Measurements from ENCODE around the gene TENM4. TPM values are rescaled to one million over a fixed set of nuclear protein-coding genes. Genes with fewer than 3 reads are reported as not detected.

Gene TENM4
- total and polyA plus RNA-seq, 2 of the 8 experiments (the other 6 are each of a cell fraction or from before 2014, with no cell fraction given), result 3.5 to 7.2 TPM

- H3K9ac ChIP-seq (replicated peaks in 1 of 4; ENCODE audit: extremely low read depth in 1 of 4, low read depth in 3 of 4, low read length in 3 of 4), result no peak overlapping the region
- no peak overlapping the region for H3K4me3 ChIP-seq (ENCODE audit: extremely low read depth in 1 of 4, insufficient read depth in 2 of 4, low read depth in 3 of 4, low read length in 4 of 4)
- no peaks in the 10 kb centered on the region; a peak in 2 of 4 replicates for H3K9me3 ChIP-seq (ENCODE audit: insufficient read depth in 2 of 2, low read depth in 1 of 2, low read length in 1 of 2)
- H2BK15ac ChIP-seq (ENCODE audit: low read length), result no peak overlapping the region
- H3K27me3 ChIP-seq (replicated peaks in 1 of 4; ENCODE audit: control insufficient read depth in 3 of 4, extremely low read depth in 1 of 4, insufficient read depth in 3 of 4, low read length in 3 of 4), result peaks cover 27 to 58% (median 56%) of the 10 kb centered on the region in 4 experiments
- H3K23me2 ChIP-seq (ENCODE audit: low read depth, low read length), result no peaks in the 10 kb centered on the region
- CTCF ChIA-PET (ENCODE audit: partially characterized antibody), result interaction anchor here (0.9 to 1.5 kb wide), 4 partner anchors 11 to 133 kb away, joined by 3 read pairs; no protein-coding TSS in a partner anchor
- 0 out of 2 replicates have a peak overlapping the region, but pooled peaks have one; percentile 9 for H2BK20ac ChIP-seq (ENCODE audit: low read length)
- no peak overlapping the region for H4K8ac ChIP-seq (ENCODE audit: extremely low read depth, insufficient read depth, low read length)
- H2BK12ac ChIP-seq (ENCODE audit: low read depth, low read length), result no peak overlapping the region
- H2AFZ ChIP-seq (ENCODE audit: low read length), result no peak overlapping the region
- no peaks in the 10 kb centered on the region for H3K79me2 ChIP-seq (ENCODE audit: control insufficient read depth in 1 of 2, insufficient read depth in 2 of 2, low read length in 2 of 2)
- no peak overlapping the region for H4K5ac ChIP-seq (ENCODE audit: insufficient read length, low read depth, low read length)
- DNase-seq (ENCODE audit: low read depth in 1 of 2, low spot score in 2 of 2), result no peak
- H2BK5ac ChIP-seq (ENCODE audit: low read depth, low read length), result no peak overlapping the region
- H4K91ac ChIP-seq (replicated peaks; ENCODE audit: insufficient read length, low read length), result no peak overlapping the region
- no peak overlapping the region for H3K4ac ChIP-seq (replicated peaks; ENCODE audit: insufficient read length, low read depth, low read length)
- H3K36me3 ChIP-seq (ENCODE audit: control insufficient read depth in 2 of 4, insufficient read depth in 4 of 4, low read length in 3 of 4), result no peaks in the 10 kb centered on the region
- no peak overlapping the region for H3K18ac ChIP-seq (ENCODE audit: extremely low read depth, low read length)
- H3K4me2 ChIP-seq (ENCODE audit: insufficient read depth in 1 of 2, low read depth in 2 of 2, low read length in 2 of 2), result no peak overlapping the region
- no peaks in the 10 kb centered on the region for H3K79me1 ChIP-seq (ENCODE audit: low read depth, low read length)
- no peak overlapping the region for H3K23ac ChIP-seq (ENCODE audit: insufficient read length)
- no peak overlapping the region for H3K14ac ChIP-seq (ENCODE audit: insufficient read length)
- peaks cover 2 to 6% of the 10 kb centered on the region in 2 experiments for H4K20me1 ChIP-seq (replicated peaks in 1 of 2; ENCODE audit: control insufficient read depth in 1 of 2, insufficient read depth in 2 of 2, low read length in 2 of 2)
- H3K56ac ChIP-seq (replicated peaks; ENCODE audit: insufficient read length, low read depth, low read length), result no peak overlapping the region
- H3K27ac ChIP-seq (ENCODE audit: low read depth, low read length), result no peak overlapping the region
- no peak for FAIRE-seq
- H2BK120ac ChIP-seq (replicated peaks; ENCODE audit: low read depth, low read length), result no peak overlapping the region
- H2AK5ac ChIP-seq (ENCODE audit: low read depth, low read length), result no peak overlapping the region
- WGBS, 2 experiments (ENCODE audit: extremely low coverage in 1 of 2, insufficient coverage in 1 of 2, insufficient read length in 1 of 2, insufficient replicate concordance in 2 of 2, low coverage in 1 of 2, low lambda C conversion rate in 2 of 2, missing lambda C conversion rate in 1 of 2), result 78% methylated on average over 11 of the region's 11 CpGs; no CpG with 5 or more reads in 1 of the 2 experiments
- TF ChIP-seq TEAD4 (IDR thresholded peaks at IDR 0.05; ENCODE audit: low read depth, low read length) (no peak), YY1 (IDR thresholded peaks at IDR 0.05; ENCODE audit: low read depth, low read length) (no peak), CREB1 (IDR thresholded peaks at IDR 0.05) (no peak), EP300 (IDR thresholded peaks at IDR 0.05; ENCODE audit: borderline replicate concordance in 1 of 2, low read depth in 2 of 2, low read length in 2 of 2) (no peak), PHF8 (conservative IDR thresholded peaks at IDR 0.05; ENCODE audit: low read depth, low read length) (no peak), ATF2 (IDR thresholded peaks at IDR 0.05; ENCODE audit: low read length) (no peak), HDAC6 (IDR thresholded peaks at IDR 0.05; ENCODE audit: low read depth, low read length) (no peak)
- POLR2A ChIA-PET (ENCODE audit: partially characterized antibody), result interaction anchor here (0.9 to 2.3 kb wide), 3 partner anchors 10 to 24 kb away, joined by 3 to 15 read pairs (median 5); no protein-coding TSS in a partner anchor
- H3K4me1 ChIP-seq (replicated peaks in 1 of 4; ENCODE audit: control insufficient read depth in 3 of 4, insufficient read depth in 4 of 4, low read length in 3 of 4), result peaks cover 8 to 22% (median 18%) of the 10 kb centered on the region in 4 experiments; a peak in 6 of 7 replicates
These were observed 509.9 kb downstream of the TENM4 start for GRCh38 chr11:78930810-78931523.
